ENCODE data around the gene BOD1L1.

GRCh38 chr4:13592220-13592619 lies 35.3 kb downstream of the BOD1L1 start:
- TF ChIP-seq CTCF (IDR thresholded peaks at IDR 0.05) (no peak), POLR2AphosphoS5 (IDR thresholded peaks at IDR 0.05) (no peak)

Data from esophagus muscularis mucosa (tissue), 3 donors.